CD14-positive monocyte (primary cell): Measurements from ENCODE around the gene JPT1. TPM values are rescaled to one million over a fixed set of nuclear protein-coding genes. Genes with fewer than 3 reads are reported as not detected.
"Not testable (repeated sequence)": the region's sequence is repeated elsewhere in the genome, so short reads cannot be mapped to it uniquely, and the experiment has no call there.

ENCODE experiments used
- DNase-seq, 3 donors: peaks; one replicate each; pipeline ENCODE4 v3.0.0-alpha.2; 2011 to 2022
- H2AFZ ChIP-seq: 2 replicates; pipeline ENCODE4 v1.6.0; 2012; ENCODE audit warnings: mild to moderate bottlenecking, low read depth, low read length, inconsistent platforms; ENCODE audit not compliant: insufficient read depth, poor library complexity, severe bottlenecking
- H3K27ac ChIP-seq, 2 donors: 1 replicate in 1 of 2; 2 replicates in 1 of 2; pipeline ENCODE4 v1.5.1; 2012 to 2013; ENCODE audit warnings: low read length in 2 of 2, control low read depth in 1 of 2, inconsistent platforms in 1 of 2, low read depth in 1 of 2, mild to moderate bottlenecking in 1 of 2
- H3K27me3 ChIP-seq, 2 donors: one replicate each; pipeline versions ENCODE4 v1.6.0 to v1.6.1; 2011 to 2013; ENCODE audit warnings: low read length in 2 of 2; ENCODE audit not compliant: control insufficient read depth in 2 of 2, insufficient read depth in 2 of 2
- H3K36me3 ChIP-seq, 2 donors: replicated peaks in 1 of 2; 1 replicate in 1 of 2; 2 replicates in 1 of 2; pipeline versions ENCODE4 v1.5.1 to v1.6.1; 2012 to 2013; ENCODE audit warnings: low read length in 2 of 2, control low read depth in 1 of 2, inconsistent platforms in 1 of 2, mild to moderate bottlenecking in 1 of 2; ENCODE audit not compliant: insufficient read depth in 2 of 2, control insufficient read depth in 1 of 2
- H3K4me1 ChIP-seq, 2 donors: 1 replicate in 1 of 2; 2 replicates in 1 of 2; pipeline versions ENCODE4 v1.5.1 to v1.6.1; 2012 to 2013; ENCODE audit warnings: low read length in 2 of 2, control low read depth in 1 of 2, inconsistent platforms in 1 of 2, mild to moderate bottlenecking in 1 of 2, moderate library complexity in 1 of 2; ENCODE audit not compliant: insufficient read depth in 2 of 2, control insufficient read depth in 1 of 2
- H3K4me2 ChIP-seq: replicated peaks from 2 replicates; pipeline ENCODE3; 2012; ENCODE audit warnings: low read length, moderate library complexity, mild to moderate bottlenecking; ENCODE audit not compliant: poor library complexity, severe bottlenecking; ENCODE audit errors: extremely low read depth
- H3K4me3 ChIP-seq, 3 experiments: fragments of 200-600 bp in 1 of 3; sonication (generic) in 1 of 3; replicated peaks in 1 of 3; 1 replicate in 2 of 3; 2 replicates in 1 of 3; pipeline ENCODE4 v1.5.1; 2011 to 2013; ENCODE audit warnings: low read length in 3 of 3, mild to moderate bottlenecking in 3 of 3, control low read depth in 2 of 3, low read depth in 2 of 3, inconsistent platforms in 1 of 3, moderate library complexity in 1 of 3
- H3K79me2 ChIP-seq: 2 replicates; pipeline ENCODE4 v1.6.0; 2012; ENCODE audit warnings: mild to moderate bottlenecking, control low read depth, inconsistent platforms, low read length, moderate library complexity; ENCODE audit not compliant: insufficient read depth
- H3K9ac ChIP-seq: 2 replicates; pipeline ENCODE4 v1.6.0; 2017; ENCODE audit warnings: low read length, mild to moderate bottlenecking; ENCODE audit not compliant: insufficient read depth, poor library complexity, severe bottlenecking
- H3K9me3 ChIP-seq, 2 donors: replicated peaks in 1 of 2; 1 replicate in 1 of 2; 2 replicates in 1 of 2; pipeline versions ENCODE4 v1.5.1 to v1.6.1; 2012 to 2013; ENCODE audit warnings: low read length in 2 of 2, control low read depth in 1 of 2; ENCODE audit not compliant: control insufficient read depth in 1 of 2, insufficient read depth in 1 of 2
- H4K20me1 ChIP-seq: 2 replicates; pipeline ENCODE4 v1.6.0; 2012; ENCODE audit warnings: mild to moderate bottlenecking, low read length, control low read depth, moderate library complexity; ENCODE audit not compliant: insufficient read depth
- H3K27ac Mint-ChIP-seq, 7 donors: one replicate each; pipeline ENCODE4 v1.8.0; 2020; ENCODE audit warnings: mild to moderate bottlenecking in 7 of 7, mixed read lengths in 7 of 7, moderate library complexity in 6 of 7, inconsistent platforms in 2 of 7
- H3K27me3 Mint-ChIP-seq, 3 donors: one replicate each; pipeline ENCODE4 v1.8.0; 2021 to 2022; ENCODE audit warnings: low read depth in 3 of 3, mild to moderate bottlenecking in 3 of 3, mixed read lengths in 3 of 3, moderate library complexity in 3 of 3, inconsistent platforms in 1 of 3
- H3K36me3 Mint-ChIP-seq, 2 donors: one replicate each; pipeline ENCODE4 v1.8.0; 2020; ENCODE audit warnings: mixed read lengths in 2 of 2, inconsistent platforms in 1 of 2, mild to moderate bottlenecking in 1 of 2
- H3K4me1 Mint-ChIP-seq: one replicate; pipeline ENCODE4 v1.8.0; 2020; ENCODE audit warnings: mild to moderate bottlenecking, mixed read lengths
- H3K4me3 Mint-ChIP-seq, 2 donors: one replicate each; pipeline ENCODE4 v1.8.0; 2020; ENCODE audit warnings: mild to moderate bottlenecking in 2 of 2, mixed read lengths in 2 of 2, moderate library complexity in 1 of 2
- H3K9me3 Mint-ChIP-seq, 7 donors: one replicate each; pipeline ENCODE4 v1.8.0; 2020 to 2022; ENCODE audit warnings: mixed read lengths in 7 of 7, mild to moderate bottlenecking in 6 of 7, moderate library complexity in 6 of 7, inconsistent platforms in 2 of 7
- WGBS: methylation state at CpG from one replicate; pipeline ENCODE4 v1.1.5; 2013; ENCODE audit warnings: missing lambda C conversion rate; ENCODE audit not compliant: insufficient coverage; 5-methylcytosine and 5-hydroxymethylcytosine counted together
- intact Hi-C, 2 donors: fragments of 100-400 bp; cut with micrococcal nuclease; formaldehyde crosslinking; loops; one replicate each; pipeline versions ENCODE4 v1.15.0 to v1.15.1; 2023
- polyA plus RNA-seq, 3 donors: library from polyadenylated mRNA; depleted of rRNA in 1 of 3; unstranded in 2 of 3; stranded (reverse) in 1 of 3; fragments of 300-500 nt in 2 of 3; fragments of >200 nt in 1 of 3; fragmentation: Illumina TruSeq in 2 of 3; gene quantifications; 1 replicate in 2 of 3; 2 replicates in 1 of 3; pipeline ENCODE4 v1.2.3, GENCODE V29; 2012 to 2021
- TF ChIP-seq, protein P1 (sequence below): fragments of 200-600 bp; IDR thresholded peaks from one replicate; pipeline ENCODE4 v1.8.0; 2022; ENCODE audit warnings: antibody characterized with exemption, mild to moderate bottlenecking

JPT1 gene
- polyA plus RNA-seq, 3 donors, result 79.7 to 181 (median 156) TPM

DNA sequence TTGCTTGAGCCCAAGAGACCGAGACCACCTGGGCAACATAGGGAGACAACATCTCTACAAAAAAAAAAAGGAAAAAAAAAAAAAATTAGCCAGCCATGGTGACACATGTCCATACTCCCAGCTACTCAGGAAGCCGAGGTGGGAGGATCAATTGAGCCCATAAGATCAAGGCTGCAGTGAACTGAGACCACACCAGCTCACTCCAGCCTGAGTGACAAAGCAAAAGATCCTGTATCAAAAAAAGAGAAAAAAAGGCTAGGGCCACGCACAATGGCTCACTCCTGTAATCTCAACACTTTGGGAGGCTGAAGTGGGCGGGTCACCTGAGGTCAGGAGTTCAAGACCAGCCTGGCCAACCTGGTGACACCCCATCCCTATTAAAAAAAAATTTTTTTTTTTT lies 14.7 kb upstream of the JPT1 start:
- no peaks in the 10 kb centered on the region for H3K9me3 Mint-ChIP-seq
- H3K36me3 ChIP-seq, result peaks cover 44 to 75% of the 10 kb centered on the region in 2 donors
- no peaks in the 10 kb centered on the region for H3K9me3 ChIP-seq
- H3K4me3 ChIP-seq, result no peak overlapping the region
- no peaks in the 10 kb centered on the region for H3K27me3 ChIP-seq
- TF ChIP-seq, protein P1, sequence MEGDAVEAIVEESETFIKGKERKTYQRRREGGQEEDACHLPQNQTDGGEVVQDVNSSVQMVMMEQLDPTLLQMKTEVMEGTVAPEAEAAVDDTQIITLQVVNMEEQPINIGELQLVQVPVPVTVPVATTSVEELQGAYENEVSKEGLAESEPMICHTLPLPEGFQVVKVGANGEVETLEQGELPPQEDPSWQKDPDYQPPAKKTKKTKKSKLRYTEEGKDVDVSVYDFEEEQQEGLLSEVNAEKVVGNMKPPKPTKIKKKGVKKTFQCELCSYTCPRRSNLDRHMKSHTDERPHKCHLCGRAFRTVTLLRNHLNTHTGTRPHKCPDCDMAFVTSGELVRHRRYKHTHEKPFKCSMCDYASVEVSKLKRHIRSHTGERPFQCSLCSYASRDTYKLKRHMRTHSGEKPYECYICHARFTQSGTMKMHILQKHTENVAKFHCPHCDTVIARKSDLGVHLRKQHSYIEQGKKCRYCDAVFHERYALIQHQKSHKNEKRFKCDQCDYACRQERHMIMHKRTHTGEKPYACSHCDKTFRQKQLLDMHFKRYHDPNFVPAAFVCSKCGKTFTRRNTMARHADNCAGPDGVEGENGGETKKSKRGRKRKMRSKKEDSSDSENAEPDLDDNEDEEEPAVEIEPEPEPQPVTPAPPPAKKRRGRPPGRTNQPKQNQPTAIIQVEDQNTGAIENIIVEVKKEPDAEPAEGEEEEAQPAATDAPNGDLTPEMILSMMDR, result no peak
- H3K27ac ChIP-seq, result no peak overlapping the region
- no peaks in the 10 kb centered on the region for H3K27me3 Mint-ChIP-seq
- H3K27ac Mint-ChIP-seq, result peak overlapping the region in 1 of 7 donors; percentile 21
- no peaks in the 10 kb centered on the region for H3K4me1 ChIP-seq
- H3K4me2 ChIP-seq, result no peak overlapping the region
- no peak overlapping the region for H3K4me3 Mint-ChIP-seq
- WGBS, result 100% methylated on average over 1 of the region's 4 CpGs
- peaks cover 47% of the 10 kb centered on the region for H3K79me2 ChIP-seq
- no peak for DNase-seq
- H3K4me1 Mint-ChIP-seq, result peaks cover 2% of the 10 kb centered on the region
- peaks cover 43% of the 10 kb centered on the region for H4K20me1 ChIP-seq
- H3K36me3 Mint-ChIP-seq, result peaks cover 39 to 85% of the 10 kb centered on the region in 2 donors
- no peak overlapping the region for H2AFZ ChIP-seq
- intact Hi-C loops, result no loop called here
- H3K9ac ChIP-seq, result no peak overlapping the region

- H3K4me2 ChIP-seq, intact Hi-C loops, H3K4me3 ChIP-seq, H3K27me3 Mint-ChIP-seq, DNase-seq, H4K20me1 ChIP-seq, H3K79me2 ChIP-seq, H3K4me1 ChIP-seq, H3K27ac ChIP-seq, H3K27ac Mint-ChIP-seq, H2AFZ ChIP-seq, H3K9me3 ChIP-seq, H3K4me1 Mint-ChIP-seq, H3K9me3 Mint-ChIP-seq, H3K27me3 ChIP-seq, H3K4me3 Mint-ChIP-seq, H3K9ac ChIP-seq: not testable (repeated sequence)
- peaks cover 27 to 47% of the 10 kb centered on the region in 2 donors for H3K36me3 ChIP-seq
- H3K36me3 Mint-ChIP-seq, result peaks cover 21 to 67% of the 10 kb centered on the region in 2 donors
- 98% methylated on average over 10 of the region's 15 CpGs for WGBS
These were observed 10.3 kb upstream of the JPT1 start for GRCh38 chr17:75164606-75165005.
